GM19372 (cell line): ENCODE results near the gene ZNF407.

Source experiments
- ATAC-seq: cut with Tn5 transposase; IDR thresholded peaks from one replicate; pipeline ENCODE4 v1.9.1; 2021; ENCODE audit warnings: mild to moderate bottlenecking, low read depth, moderate library complexity; ENCODE audit not compliant: unreplicated experiment

ZNF407 gene

DNA sequence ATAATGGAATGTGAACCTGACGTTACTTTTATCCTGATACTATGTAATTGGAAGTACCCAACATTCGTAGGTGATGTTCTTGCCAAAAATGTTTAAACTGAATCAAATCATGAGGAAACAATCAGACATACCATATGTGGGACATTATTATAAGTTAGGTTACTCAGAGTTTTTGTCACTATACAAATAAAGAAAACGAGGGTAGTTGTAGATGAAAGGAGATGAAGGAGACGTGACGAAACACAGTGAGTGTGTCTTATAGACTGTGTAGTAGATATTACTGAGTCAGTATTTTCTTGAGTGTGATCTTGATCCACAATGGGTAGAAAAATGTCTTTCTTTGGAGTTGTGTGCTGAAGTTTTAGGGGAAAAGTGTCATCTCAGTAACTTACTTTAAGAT lies 176.8 kb downstream of the ZNF407 start:
- ATAC-seq: no peak

- no peak for ATAC-seq
These were observed 177.6 kb downstream of the ZNF407 start for GRCh38 chr18:74775239-74775638.

GRCh38 chr18:74778191-74778847 lies 180.6 kb downstream of the ZNF407 start:
- ATAC-seq: no peak

GRCh38 chr18:74784752-74785151 lies 187.1 kb downstream of the ZNF407 start:
- ATAC-seq: no peak

DNA sequence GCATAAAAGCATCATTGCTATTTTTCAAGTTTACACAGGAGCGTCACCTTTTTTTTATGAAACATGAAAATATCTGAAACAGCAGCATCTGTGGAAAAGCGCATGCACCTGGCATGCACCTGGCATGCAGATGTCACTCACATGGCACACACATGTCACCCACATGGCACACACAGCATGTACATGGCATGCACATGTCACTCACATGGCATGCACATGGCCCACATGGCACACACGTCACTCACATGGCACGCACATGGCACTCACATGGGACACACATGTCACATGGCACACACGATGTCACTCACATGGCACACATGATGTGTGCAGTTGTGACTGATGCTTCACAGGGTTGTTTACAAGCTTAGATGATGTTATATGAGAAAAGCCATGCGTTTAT lies 188.0 kb downstream of the ZNF407 start:
- ATAC-seq: no peak

- no peak for ATAC-seq
These were observed 191.0 kb downstream of the ZNF407 start for GRCh38 chr18:74788657-74789056.

GRCh38 chr18:74789078-74789477 lies 191.4 kb downstream of the ZNF407 start:
- ATAC-seq: no peak

DNA sequence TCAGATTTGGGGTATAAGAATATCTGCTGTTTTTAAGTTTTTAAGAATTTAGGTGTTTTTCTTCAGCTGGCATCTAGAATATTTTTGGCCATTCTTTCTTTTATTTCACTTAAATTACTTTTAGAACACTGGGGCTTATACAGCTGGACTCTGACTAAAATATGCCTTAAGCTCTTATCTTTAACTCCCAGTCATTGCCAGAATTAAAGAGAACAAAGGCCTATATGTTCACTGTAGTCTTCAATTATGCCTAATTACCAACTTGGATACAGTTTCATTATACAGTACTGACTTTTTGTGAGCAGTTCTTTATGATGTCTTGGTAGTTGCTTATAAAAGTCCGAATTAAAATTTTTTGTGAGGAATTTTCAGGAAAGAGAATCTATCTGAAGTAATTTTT lies 192.8 kb downstream of the ZNF407 start:
- ATAC-seq: no peak

- no peak for ATAC-seq
These were observed 194.0 kb downstream of the ZNF407 start for GRCh38 chr18:74791501-74792194.

GRCh38 chr18:74793746-74794145 lies 196.1 kb downstream of the ZNF407 start:
- no peak for ATAC-seq

DNA sequence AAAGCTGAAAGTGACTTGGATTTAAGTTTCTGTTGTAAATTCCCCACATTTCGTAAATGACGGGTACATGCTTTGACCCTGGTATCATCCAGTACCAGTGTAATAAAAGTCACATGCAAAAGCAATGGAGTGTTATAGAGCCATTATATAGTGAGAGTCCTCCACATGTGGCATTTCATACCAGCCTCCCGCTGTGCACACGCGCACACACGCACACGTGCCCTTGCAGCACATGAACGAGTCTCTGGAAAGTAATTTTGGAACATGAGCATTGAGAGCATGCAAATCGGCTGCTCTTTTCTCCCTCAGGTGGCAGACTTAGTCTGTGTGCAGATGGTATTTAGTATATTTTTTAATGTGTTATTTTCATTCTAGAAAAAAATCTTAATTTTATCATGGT lies 198.1 kb downstream of the ZNF407 start:
- ATAC-seq: no peak

GRCh38 chr18:74796211-74796610 lies 198.5 kb downstream of the ZNF407 start:
- ATAC-seq: no peak

GRCh38 chr18:74796841-74797576 lies 199.3 kb downstream of the ZNF407 start:
- ATAC-seq: peak; percentile 99

DNA sequence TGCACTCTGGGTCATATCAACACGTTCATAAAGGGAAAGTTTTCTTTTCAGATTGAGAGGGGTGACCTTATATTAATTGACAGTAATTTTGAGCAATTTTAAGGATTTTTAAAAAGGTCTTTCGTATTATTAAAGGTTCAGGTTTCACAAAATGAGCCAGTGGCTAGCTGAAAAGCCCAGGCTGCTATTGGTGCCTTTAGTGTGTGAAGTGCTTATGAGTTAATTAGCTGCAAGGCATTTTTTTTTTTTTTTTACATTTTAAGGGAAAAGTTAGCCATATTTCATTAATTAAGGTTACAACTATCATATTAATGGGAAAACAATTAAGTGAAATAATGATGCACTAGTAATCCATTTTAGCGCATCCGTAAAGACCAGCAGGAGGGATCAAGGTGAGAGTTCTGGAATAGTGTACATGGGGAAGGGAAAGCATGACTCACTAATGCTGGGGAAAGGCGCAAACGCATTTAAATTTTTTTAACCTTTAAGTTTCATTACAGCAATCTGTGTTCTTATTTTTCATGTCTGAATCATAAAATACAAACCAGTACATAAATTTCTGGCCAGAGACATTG lies 200.0 kb downstream of the ZNF407 start:
- ATAC-seq: peak; percentile 42

GRCh38 chr18:74799542-74799941 lies 201.9 kb downstream of the ZNF407 start:
- no peak for ATAC-seq

GRCh38 chr18:74800098-74800497 lies 202.4 kb downstream of the ZNF407 start:
- ATAC-seq: no peak

- no peak for ATAC-seq
These were observed 205.4 kb downstream of the ZNF407 start for GRCh38 chr18:74803117-74803516.

- ATAC-seq: no peak
These were observed 206.1 kb downstream of the ZNF407 start for GRCh38 chr18:74803769-74804168.

- no peak for ATAC-seq
These were observed 207.0 kb downstream of the ZNF407 start for GRCh38 chr18:74804677-74805076.

- ATAC-seq: no peak
These were observed 208.4 kb downstream of the ZNF407 start for GRCh38 chr18:74806073-74806472.

GRCh38 chr18:74806700-74807416 lies 209.2 kb downstream of the ZNF407 start:
- peak; percentile 99 for ATAC-seq
